ENCODE results near the gene INA. TPM values are rescaled to one million over a fixed set of nuclear protein-coding genes. Genes with fewer than 3 reads are reported as not detected.

INA gene
- total RNA-seq, 2 donors from 2014 or later, result not detected

GRCh38 chr10:103281753-103282152 lies 4.8 kb downstream of the INA start:
- no peak for TF ChIP-seq CTCF (IDR thresholded peaks at IDR 0.05)
- peaks cover 9 to 14% of the 10 kb centered on the region in 2 donors for H3K4me1 ChIP-seq (ENCODE audit: control insufficient read depth in 1 of 2, low read depth in 2 of 2)
- H3K27ac ChIP-seq, result no peak overlapping the region
- H3K4me3 ChIP-seq, result no peak overlapping the region
- no peak for DNase-seq (ENCODE audit: low spot score)
- no peaks in the 10 kb centered on the region for H3K36me3 ChIP-seq
- H3K9me3 ChIP-seq, result no peaks in the 10 kb centered on the region
- ATAC-seq (ENCODE audit: insufficient number of reproducible peaks, low FRiP score, low read depth), result no peak
- H3K27me3 ChIP-seq (replicated peaks; ENCODE audit: insufficient read depth), result peaks cover 5% of the 10 kb centered on the region

DNA sequence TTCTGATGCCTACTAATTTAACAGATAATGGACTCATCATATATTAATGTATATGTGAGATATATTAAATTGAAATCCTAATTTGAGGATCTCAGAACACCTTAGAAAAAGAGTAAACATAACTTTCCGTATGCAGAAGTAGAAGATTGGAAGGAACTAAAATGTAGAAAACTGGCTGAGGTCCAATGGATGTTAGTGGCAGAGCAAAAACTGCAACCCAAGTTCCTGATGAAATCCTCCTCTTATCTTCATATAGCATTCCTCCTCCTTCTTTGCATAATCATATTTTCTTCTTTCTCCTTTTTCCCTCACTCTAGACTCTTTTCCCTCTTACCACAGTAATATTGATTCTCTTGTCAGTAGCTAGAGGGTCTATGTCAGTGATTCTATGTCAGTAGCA lies 6.0 kb downstream of the INA start:
- ATAC-seq (ENCODE audit: insufficient number of reproducible peaks, low FRiP score, low read depth) (no peak), DNase-seq (ENCODE audit: low spot score) (no peak)
- Histone ChIP-seq H3K27ac (no peak overlapping the region), H3K9me3 (no peaks in the 10 kb centered on the region), H3K4me1 (ENCODE audit: control insufficient read depth in 1 of 2, low read depth in 2 of 2) (peaks cover 0 to 2% of the 10 kb centered on the region in 2 donors), H3K27me3 (replicated peaks; ENCODE audit: insufficient read depth) (peaks cover 2% of the 10 kb centered on the region), H3K4me3 (no peak overlapping the region), H3K36me3 (no peaks in the 10 kb centered on the region)
- no peak for TF ChIP-seq CTCF (IDR thresholded peaks at IDR 0.05)

DNA sequence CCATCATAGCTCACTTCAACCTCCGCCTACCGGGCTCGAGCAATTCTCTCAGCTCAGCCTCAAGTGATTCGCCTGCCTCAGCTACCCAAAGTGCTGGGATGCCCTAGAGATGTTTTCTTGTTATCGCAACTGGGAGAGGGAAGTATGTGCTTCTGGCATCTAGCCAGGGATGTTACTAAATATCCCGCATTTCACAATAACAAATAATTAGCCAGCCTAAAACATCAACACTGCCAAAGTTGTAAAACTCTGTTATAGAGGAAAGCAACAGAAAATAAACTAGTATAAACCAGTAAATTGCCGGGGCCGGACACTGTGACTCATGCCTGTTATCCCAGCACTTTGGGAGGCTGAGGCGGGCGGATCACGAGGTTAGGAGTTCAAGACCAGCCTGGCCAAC lies 7.2 kb downstream of the INA start:
- ATAC-seq (ENCODE audit: insufficient number of reproducible peaks, low FRiP score, low read depth) (no peak), DNase-seq (ENCODE audit: low spot score) (no peak)
- Histone ChIP-seq H3K9me3 (no peaks in the 10 kb centered on the region), H3K36me3 (no peaks in the 10 kb centered on the region), H3K27me3 (replicated peaks; ENCODE audit: insufficient read depth) (no peaks in the 10 kb centered on the region), H3K4me3 (no peak overlapping the region), H3K27ac (no peak overlapping the region), H3K4me1 (ENCODE audit: control insufficient read depth in 1 of 2, low read depth in 2 of 2) (no peaks in the 10 kb centered on the region)
- no peak for TF ChIP-seq CTCF (IDR thresholded peaks at IDR 0.05)

DNA sequence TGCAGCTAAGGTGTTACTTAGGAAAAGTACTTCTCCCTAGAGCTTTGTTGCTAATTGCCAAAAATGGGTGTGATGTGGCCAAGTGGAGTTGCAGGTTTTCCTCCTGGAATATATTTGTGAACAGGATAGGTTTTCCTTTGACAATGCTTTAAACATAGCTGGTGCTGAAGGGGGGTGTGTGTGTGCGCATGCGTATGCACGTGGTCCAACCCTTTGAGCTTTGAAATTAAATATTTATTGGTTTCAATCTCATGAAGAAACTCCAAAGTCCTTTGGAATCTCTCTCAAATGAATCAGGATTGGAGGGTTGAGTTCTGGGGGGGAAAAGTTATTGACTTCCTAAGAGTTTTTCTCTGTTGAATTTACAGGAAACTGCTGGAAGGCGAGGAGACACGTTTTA lies 11.1 kb downstream of the INA start:
- Histone ChIP-seq H3K4me3 (no peak overlapping the region), H3K4me1 (ENCODE audit: control insufficient read depth in 1 of 2, low read depth in 2 of 2) (no peaks in the 10 kb centered on the region), H3K27ac (no peak overlapping the region), H3K9me3 (no peaks in the 10 kb centered on the region), H3K36me3 (no peaks in the 10 kb centered on the region), H3K27me3 (replicated peaks; ENCODE audit: insufficient read depth) (no peaks in the 10 kb centered on the region)
- ATAC-seq (ENCODE audit: insufficient number of reproducible peaks, low FRiP score, low read depth) (no peak), DNase-seq (ENCODE audit: low spot score) (no peak)
- no peak for TF ChIP-seq CTCF (IDR thresholded peaks at IDR 0.05)

DNA sequence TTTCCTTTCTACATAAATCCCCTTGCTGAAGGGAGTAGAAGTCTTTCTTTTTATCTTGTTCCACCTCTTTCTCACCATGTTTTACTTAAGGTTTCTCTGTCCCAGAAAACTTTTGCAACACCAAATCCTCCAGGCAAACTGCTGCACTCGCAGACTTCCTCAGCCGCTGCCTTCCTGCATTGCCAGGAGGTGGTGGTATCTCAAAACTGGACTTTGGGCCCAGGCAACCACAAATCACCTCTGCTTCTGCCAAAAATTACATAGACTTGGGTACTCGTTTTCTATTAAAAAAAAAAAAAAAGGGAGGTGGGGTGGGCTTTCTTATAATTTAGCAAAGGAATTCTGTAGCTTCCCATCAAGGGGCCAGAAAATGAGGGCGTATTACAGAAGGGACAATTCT lies 14.7 kb downstream of the INA start:
- H3K4me3 ChIP-seq, result no peak overlapping the region
- no peak for TF ChIP-seq CTCF (IDR thresholded peaks at IDR 0.05)
- no peak for DNase-seq (ENCODE audit: low spot score)
- no peaks in the 10 kb centered on the region for H3K27me3 ChIP-seq (replicated peaks; ENCODE audit: insufficient read depth)
- H3K4me1 ChIP-seq (ENCODE audit: control insufficient read depth in 1 of 2, low read depth in 2 of 2), result no peaks in the 10 kb centered on the region
- no peak for ATAC-seq (ENCODE audit: insufficient number of reproducible peaks, low FRiP score, low read depth)
- H3K27ac ChIP-seq, result no peak overlapping the region
- H3K36me3 ChIP-seq, result no peaks in the 10 kb centered on the region
- H3K9me3 ChIP-seq, result no peaks in the 10 kb centered on the region
